ENCODE measurements around the gene BMP4. TPM values are rescaled to one million over a fixed set of nuclear protein-coding genes. Genes with fewer than 3 reads are reported as not detected.
A peak's percentile ranks its signal among the peaks of the same experiment; 100 is the strongest.

The BMP4 gene
- total and polyA plus RNA-seq, 2 of the 13 experiments (the other 11 are each of a cell fraction or from before 2014, with no cell fraction given): 56.4 to 169 TPM

DNA sequence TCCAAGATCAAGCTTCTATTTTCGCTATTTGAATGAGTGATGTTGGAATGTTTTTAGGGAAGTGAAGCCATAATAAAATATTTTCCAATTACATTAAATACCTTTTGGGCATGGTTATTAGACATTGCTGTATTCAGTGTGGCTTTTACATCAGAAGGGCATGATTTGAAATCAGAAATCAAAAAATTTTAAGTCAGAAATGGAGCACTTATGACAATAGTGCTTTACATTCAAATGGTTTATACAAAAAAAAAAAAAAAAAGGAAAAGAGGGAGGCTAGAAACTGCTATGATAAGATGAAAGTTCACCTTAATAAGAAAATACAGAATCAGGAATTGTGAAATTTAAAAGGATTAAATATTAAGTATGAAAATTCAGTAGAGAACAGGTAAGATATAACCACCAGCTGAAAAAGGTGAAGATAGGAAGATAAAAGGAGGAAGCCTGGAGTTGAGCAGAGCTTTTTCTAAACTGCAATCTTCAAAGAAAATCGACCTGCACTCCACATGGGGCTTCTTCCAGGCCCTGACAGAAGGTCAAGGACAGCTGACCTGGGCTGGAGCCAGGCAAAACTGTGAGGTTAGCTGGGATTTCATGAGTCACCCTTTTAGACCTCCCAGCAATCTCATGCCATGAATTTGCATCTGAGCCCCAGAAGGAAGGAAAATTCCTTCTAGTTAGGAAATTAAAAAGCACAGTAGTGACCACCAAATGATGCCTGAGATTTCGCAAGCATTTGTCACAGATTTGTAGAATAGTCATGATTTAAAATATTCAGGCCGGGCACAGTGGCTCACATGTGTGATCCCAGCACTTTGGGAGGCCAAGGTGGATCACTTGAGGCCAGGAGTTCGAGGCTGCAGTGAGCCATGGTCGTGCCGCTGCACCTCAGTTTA lies 23.4 kb upstream of the BMP4 start (continued):
- TF ChIP-seq ZNF704 (CRISPR knock-in tag; IDR thresholded peaks at IDR 0.05; ENCODE audit: borderline replicate concordance) (no peak), TARDBP (CRISPR knock-in tag; IDR thresholded peaks at IDR 0.05) (no peak; the same call in 1 of the 2 replicates), ADNP (CRISPR knock-in tag; IDR thresholded peaks at IDR 0.05) (peak; percentile 77; the same call in 1 of the 2 replicates), FOXK2 (IDR thresholded peaks at IDR 0.05) (no peak), ZNF678 (CRISPR knock-in tag; IDR thresholded peaks at IDR 0.05) (no peak), ZNF850 (CRISPR knock-in tag; conservative IDR thresholded peaks at IDR 0.05) (no peak), ZNF143 (CRISPR knock-in tag; IDR thresholded peaks at IDR 0.05) (peak; percentile 58; the same call in 1 of the 2 replicates), ERF (CRISPR knock-in tag; IDR thresholded peaks at IDR 0.05) (peak; percentile 73; the same call in 1 of the 2 replicates), FOXK1 (CRISPR knock-in tag; IDR thresholded peaks at IDR 0.05; ENCODE audit: borderline replicate concordance, low read depth) (no peak), TGIF2 (CRISPR knock-in tag; IDR thresholded peaks at IDR 0.05) (peak; percentile 90), NCOA2 (CRISPR knock-in tag; IDR thresholded peaks at IDR 0.05) (peak; percentile 96), EP300 (IDR thresholded peaks at IDR 0.05; ENCODE audit: low read depth in 2 of 2, low read length in 2 of 2) (peak; percentile 83 to 96; a peak in 3 of 4 replicates), EP300 (CRISPR knock-in tag; IDR thresholded peaks at IDR 0.05; ENCODE audit: borderline replicate concordance) (peak; percentile 80; the same call in 1 of the 2 replicates), MTF2 (CRISPR knock-in tag; IDR thresholded peaks at IDR 0.05; ENCODE audit: borderline replicate concordance) (no peak), ARHGAP35 (CRISPR knock-in tag; IDR thresholded peaks at IDR 0.05; ENCODE audit: borderline replicate concordance) (no peak), ZMYM3 (CRISPR knock-in tag; IDR thresholded peaks at IDR 0.05) (peak; percentile 74), SP5 (CRISPR knock-in tag; IDR thresholded peaks at IDR 0.05; ENCODE audit: borderline replicate concordance, low read depth) (no peak; the same call in 1 of the 2 replicates), ISL2 (CRISPR knock-in tag; IDR thresholded peaks at IDR 0.05) (peak; percentile 96)
- TF ChIP-seq, protein P1, sequence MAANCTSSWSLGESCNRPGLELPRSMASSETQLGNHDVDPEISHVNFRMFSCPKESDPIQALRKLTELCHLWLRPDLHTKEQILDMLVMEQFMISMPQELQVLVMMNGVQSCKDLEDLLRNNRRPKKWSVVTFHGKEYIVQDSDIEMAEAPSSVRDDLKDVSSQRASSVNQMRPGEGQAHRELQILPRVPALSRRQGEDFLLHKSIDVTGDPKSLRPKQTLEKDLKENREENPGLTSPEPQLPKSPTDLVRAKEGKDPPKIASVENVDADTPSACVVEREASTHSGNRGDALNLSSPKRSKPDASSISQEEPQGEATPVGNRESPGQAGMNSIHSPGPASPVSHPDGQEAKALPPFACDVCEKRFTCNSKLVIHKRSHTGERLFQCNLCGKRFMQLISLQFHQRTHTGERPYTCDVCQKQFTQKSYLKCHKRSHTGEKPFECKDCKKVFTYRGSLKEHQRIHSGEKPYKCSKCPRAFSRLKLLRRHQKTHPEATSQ (CRISPR knock-in tag; IDR thresholded peaks at IDR 0.05; ENCODE audit: borderline replicate concordance): no peak
- TF ChIP-seq, protein P2, sequence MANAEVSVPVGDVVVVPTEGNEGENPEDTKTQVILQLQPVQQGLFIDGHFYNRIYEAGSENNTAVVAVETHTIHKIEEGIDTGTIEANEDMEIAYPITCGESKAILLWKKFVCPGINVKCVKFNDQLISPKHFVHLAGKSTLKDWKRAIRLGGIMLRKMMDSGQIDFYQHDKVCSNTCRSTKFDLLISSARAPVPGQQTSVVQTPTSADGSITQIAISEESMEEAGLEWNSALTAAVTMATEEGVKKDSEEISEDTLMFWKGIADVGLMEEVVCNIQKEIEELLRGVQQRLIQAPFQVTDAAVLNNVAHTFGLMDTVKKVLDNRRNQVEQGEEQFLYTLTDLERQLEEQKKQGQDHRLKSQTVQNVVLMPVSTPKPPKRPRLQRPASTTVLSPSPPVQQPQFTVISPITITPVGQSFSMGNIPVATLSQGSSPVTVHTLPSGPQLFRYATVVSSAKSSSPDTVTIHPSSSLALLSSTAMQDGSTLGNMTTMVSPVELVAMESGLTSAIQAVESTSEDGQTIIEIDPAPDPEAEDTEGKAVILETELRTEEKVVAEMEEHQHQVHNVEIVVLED (CRISPR knock-in tag; IDR thresholded peaks at IDR 0.05; ENCODE audit: borderline replicate concordance): peak; percentile 39; the same call in 1 of the 2 replicates
- TF ChIP-seq, protein P3, sequence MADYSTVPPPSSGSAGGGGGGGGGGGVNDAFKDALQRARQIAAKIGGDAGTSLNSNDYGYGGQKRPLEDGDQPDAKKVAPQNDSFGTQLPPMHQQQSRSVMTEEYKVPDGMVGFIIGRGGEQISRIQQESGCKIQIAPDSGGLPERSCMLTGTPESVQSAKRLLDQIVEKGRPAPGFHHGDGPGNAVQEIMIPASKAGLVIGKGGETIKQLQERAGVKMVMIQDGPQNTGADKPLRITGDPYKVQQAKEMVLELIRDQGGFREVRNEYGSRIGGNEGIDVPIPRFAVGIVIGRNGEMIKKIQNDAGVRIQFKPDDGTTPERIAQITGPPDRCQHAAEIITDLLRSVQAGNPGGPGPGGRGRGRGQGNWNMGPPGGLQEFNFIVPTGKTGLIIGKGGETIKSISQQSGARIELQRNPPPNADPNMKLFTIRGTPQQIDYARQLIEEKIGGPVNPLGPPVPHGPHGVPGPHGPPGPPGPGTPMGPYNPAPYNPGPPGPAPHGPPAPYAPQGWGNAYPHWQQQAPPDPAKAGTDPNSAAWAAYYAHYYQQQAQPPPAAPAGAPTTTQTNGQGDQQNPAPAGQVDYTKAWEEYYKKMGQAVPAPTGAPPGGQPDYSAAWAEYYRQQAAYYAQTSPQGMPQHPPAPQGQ (CRISPR knock-in tag; IDR thresholded peaks at IDR 0.05; ENCODE audit: borderline replicate concordance): no peak
- TF ChIP-seq, protein P4, sequence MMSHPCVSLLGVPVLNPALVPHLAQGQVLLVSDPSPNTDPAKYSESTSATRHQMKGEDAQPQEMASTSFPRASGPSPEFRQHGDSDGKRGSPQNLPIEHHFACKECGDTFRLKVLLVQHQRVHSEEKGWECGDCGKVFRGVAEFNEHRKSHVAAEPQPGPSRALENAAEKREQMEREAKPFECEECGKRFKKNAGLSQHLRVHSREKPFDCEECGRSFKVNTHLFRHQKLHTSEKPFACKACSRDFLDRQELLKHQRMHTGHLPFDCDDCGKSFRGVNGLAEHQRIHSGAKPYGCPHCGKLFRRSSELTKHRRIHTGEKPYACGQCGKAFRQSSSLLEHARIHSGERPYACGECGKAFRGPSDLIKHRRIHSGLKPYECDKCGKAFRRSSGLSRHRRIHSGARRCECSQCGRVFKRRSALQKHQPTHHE (CRISPR knock-in tag; IDR thresholded peaks at IDR 0.05; ENCODE audit: borderline replicate concordance): no peak

Measured in HepG2 (cell line).